Neural progenitor cell (in vitro differentiated cells): ENCODE measurements around the gene JMJD4. TPM values are rescaled to one million over a fixed set of nuclear protein-coding genes. Genes with fewer than 3 reads are reported as not detected.

ENCODE experiments used
- DNase-seq: peaks from one replicate; pipeline ENCODE4 v3.0.0-alpha.2; 2016; ENCODE audit warnings: low spot score
- H2AFZ ChIP-seq: fragments of 200-600 bp; sonication (generic); replicated peaks from 2 replicates; pipeline ENCODE4 v1.6.1; 2016; ENCODE audit warnings: antibody characterized with exemption
- H3F3A ChIP-seq: fragments of 200-600 bp; sonication (generic); 2 replicates; pipeline ENCODE4 v1.6.1; 2016; ENCODE audit warnings: antibody characterized with exemption, low read depth
- H3K27ac ChIP-seq: fragments of 200-600 bp; sonication (generic); 2 replicates; pipeline ENCODE4 v1.5.1; 2016; ENCODE audit warnings: mild to moderate bottlenecking
- H3K27me3 ChIP-seq: fragments of 200-600 bp; sonication (generic); 2 replicates; pipeline ENCODE4 v1.6.1; 2016; ENCODE audit warnings: mild to moderate bottlenecking, moderate library complexity
- H3K36me3 ChIP-seq: fragments of 200-600 bp; sonication (generic); 2 replicates; pipeline ENCODE4 v1.5.1; 2016
- H3K4me1 ChIP-seq: fragments of 200-600 bp; sonication (generic); 2 replicates; pipeline ENCODE4 v1.6.1; 2016; ENCODE audit warnings: mixed run types
- H3K4me2 ChIP-seq: fragments of 200-600 bp; sonication (generic); 2 replicates; pipeline ENCODE4 v1.6.1; 2016
- H3K4me3 ChIP-seq: fragments of 200-600 bp; sonication (generic); 2 replicates; pipeline ENCODE4 v1.5.1; 2016
- H3K79me2 ChIP-seq: fragments of 200-600 bp; sonication (generic); 2 replicates; pipeline ENCODE4 v1.6.1; 2016; ENCODE audit warnings: low read depth
- H3K9ac ChIP-seq: fragments of 200-600 bp; sonication (generic); 2 replicates; pipeline ENCODE4 v1.6.1; 2016
- H3K9me3 ChIP-seq: fragments of 200-600 bp; sonication (generic); 2 replicates; pipeline ENCODE4 v1.5.1; 2016; ENCODE audit warnings: low read depth
- H4K20me1 ChIP-seq: fragments of 200-600 bp; sonication (generic); 2 replicates; pipeline ENCODE4 v1.6.1; 2016; ENCODE audit warnings: low read depth
- H3K27ac Mint-ChIP-seq: 3 replicates; pipeline ENCODE4 v1.8.0; 2021; ENCODE audit warnings: mixed read lengths
- H3K27me3 Mint-ChIP-seq: 2 replicates; pipeline ENCODE4 v1.8.0; 2022; ENCODE audit warnings: low read depth, mild to moderate bottlenecking, inconsistent platforms, moderate library complexity, mixed read lengths; ENCODE audit not compliant: insufficient read depth
- H3K36me3 Mint-ChIP-seq: 3 replicates; pipeline ENCODE4 v1.8.0; 2021; ENCODE audit warnings: mixed read lengths
- H3K4me1 Mint-ChIP-seq: 3 replicates; pipeline ENCODE4 v1.8.0; 2021; ENCODE audit warnings: mixed read lengths
- H3K4me3 Mint-ChIP-seq: 3 replicates; pipeline ENCODE4 v1.8.0; 2021; ENCODE audit warnings: mild to moderate bottlenecking, moderate library complexity, mixed read lengths
- H3K9me3 Mint-ChIP-seq: 3 replicates; pipeline ENCODE4 v1.8.0; 2020; ENCODE audit warnings: mixed read lengths
- CTCF ChIP-seq: fragments of 200-600 bp; sonication (generic); IDR thresholded peaks from 2 replicates; pipeline ENCODE4 v1.5.1; 2017; ENCODE audit warnings: antibody characterized with exemption, mild to moderate bottlenecking
- EZH2 ChIP-seq: fragments of 200-600 bp; sonication (generic); IDR thresholded peaks from 2 replicates; pipeline ENCODE4 v1.6.1; 2017; ENCODE audit warnings: antibody characterized with exemption, mild to moderate bottlenecking, moderate library complexity
- EZH2phosphoT487 ChIP-seq: fragments of 200-600 bp; sonication (generic); IDR thresholded peaks from 2 replicates; pipeline ENCODE4 v1.6.1; 2017; ENCODE audit warnings: antibody characterized with exemption
- total RNA-seq: library from RNA; depleted of rRNA; stranded (reverse); fragments of >200 nt; gene quantifications from 2 replicates; pipeline ENCODE4 v1.2.3, GENCODE V29; 2015; ENCODE audit warnings: low replicate concordance

JMJD4 gene
- total RNA-seq, 1 donor from 2014 or later: 7.5 TPM

- Histone ChIP-seq H3K9ac (no peak overlapping the region), H4K20me1 (peaks cover 52% of the 10 kb centered on the region), H3K27me3 (no peaks in the 10 kb centered on the region), H3K27ac (no peak overlapping the region), H3K9me3 (no peaks in the 10 kb centered on the region), H3K4me2 (no peak overlapping the region), H3K36me3 (no peaks in the 10 kb centered on the region), H2AFZ (no peak overlapping the region), H3F3A (no peaks in the 10 kb centered on the region), H3K79me2 (peaks cover 70% of the 10 kb centered on the region), H3K4me1 (no peaks in the 10 kb centered on the region), H3K4me3 (no peak overlapping the region)
- H3K4me1 Mint-ChIP-seq: no peaks in the 10 kb centered on the region
- DNase-seq: no peak
- H3K4me3 Mint-ChIP-seq: no peak overlapping the region
- H3K9me3 Mint-ChIP-seq: no peaks in the 10 kb centered on the region
- peaks cover 6% of the 10 kb centered on the region for H3K27me3 Mint-ChIP-seq
- H3K27ac Mint-ChIP-seq: no peak overlapping the region
- TF ChIP-seq EZH2phosphoT487: no peak
- no peak for TF ChIP-seq EZH2
- no peak for TF ChIP-seq CTCF
- peaks cover 10% of the 10 kb centered on the region for H3K36me3 Mint-ChIP-seq
Measured at GRCh38 chr1:227747948-227748495, 12.9 kb upstream of the JMJD4 start.

- no peak overlapping the region for H3K27ac Mint-ChIP-seq
- DNase-seq: no peak
- H3K9me3 ChIP-seq: no peaks in the 10 kb centered on the region
Measured at GRCh38 chr1:227747382-227747781, 12.3 kb upstream of the JMJD4 start.

DNA sequence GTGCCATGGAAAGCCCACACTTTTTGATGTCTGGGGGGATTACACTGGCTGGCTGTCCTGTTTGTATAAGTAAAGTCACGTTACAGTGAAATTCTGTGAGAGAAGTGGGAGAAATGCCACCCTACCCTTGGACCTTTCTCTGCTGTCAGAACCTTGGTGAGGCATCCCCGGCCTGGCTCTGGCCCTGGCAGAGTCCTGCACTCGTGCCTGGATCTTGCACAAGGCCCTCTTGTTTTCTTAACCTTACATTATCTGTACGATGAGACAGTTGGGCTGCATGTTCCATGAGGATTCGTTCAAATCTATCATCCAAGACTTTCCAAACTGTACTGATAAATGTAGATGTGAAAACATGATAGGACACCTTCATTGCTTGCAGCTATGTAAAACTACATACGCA lies 11.6 kb upstream of the JMJD4 start:
- TF ChIP-seq CTCF: no peak
- no peak for TF ChIP-seq EZH2phosphoT487
- TF ChIP-seq EZH2: no peak
- no peaks in the 10 kb centered on the region for H3K36me3 ChIP-seq
- Mint-ChIP-seq H3K27ac (no peak overlapping the region), H3K27me3 (peaks cover 6% of the 10 kb centered on the region), H3K9me3 (no peaks in the 10 kb centered on the region), H3K4me3 (no peak overlapping the region), H3K36me3 (peaks cover 8% of the 10 kb centered on the region), H3K4me1 (no peaks in the 10 kb centered on the region)
- no peak overlapping the region for H3K4me3 ChIP-seq
- peaks cover 71% of the 10 kb centered on the region for H3K79me2 ChIP-seq
- H4K20me1 ChIP-seq: peaks cover 56% of the 10 kb centered on the region
- H3K4me2 ChIP-seq: no peak overlapping the region
- H3K27ac ChIP-seq: no peak overlapping the region
- H3F3A ChIP-seq: no peaks in the 10 kb centered on the region
- no peaks in the 10 kb centered on the region for H3K9me3 ChIP-seq
- no peak overlapping the region for H3K9ac ChIP-seq
- H3K4me1 ChIP-seq: no peaks in the 10 kb centered on the region
- H2AFZ ChIP-seq: no peak overlapping the region
- H3K27me3 ChIP-seq: no peaks in the 10 kb centered on the region
- DNase-seq: no peak

More at GRCh38 chr1:227747382-227747781, 12.3 kb upstream of the JMJD4 start:
- H3K4me3 ChIP-seq: no peak overlapping the region
- H3K27ac ChIP-seq: no peak overlapping the region
- H3K4me3 Mint-ChIP-seq: no peak overlapping the region
- no peaks in the 10 kb centered on the region for H3K9me3 Mint-ChIP-seq
- H3K79me2 ChIP-seq: peaks cover 70% of the 10 kb centered on the region
- no peak overlapping the region for H2AFZ ChIP-seq
- no peaks in the 10 kb centered on the region for H3K36me3 ChIP-seq
- no peak overlapping the region for H3K4me2 ChIP-seq
- H3K27me3 ChIP-seq: no peaks in the 10 kb centered on the region
- H3K27me3 Mint-ChIP-seq: peaks cover 6% of the 10 kb centered on the region
- TF ChIP-seq EZH2 (no peak), CTCF (no peak), EZH2phosphoT487 (no peak)
- peaks cover 9% of the 10 kb centered on the region for H3K36me3 Mint-ChIP-seq
- no peak overlapping the region for H3K9ac ChIP-seq
- peaks cover 51% of the 10 kb centered on the region for H4K20me1 ChIP-seq
- H3F3A ChIP-seq: no peaks in the 10 kb centered on the region
- H3K4me1 Mint-ChIP-seq: no peaks in the 10 kb centered on the region
- no peaks in the 10 kb centered on the region for H3K4me1 ChIP-seq
